ENCODE results near the gene KCNH2. TPM values are rescaled to one million over a fixed set of nuclear protein-coding genes. Genes with fewer than 3 reads are reported as not detected.

Gene KCNH2
- total and polyA plus RNA-seq, 4 donors: 0.18 to 74.6 (median 0.33) TPM; not detected in 1

DNA sequence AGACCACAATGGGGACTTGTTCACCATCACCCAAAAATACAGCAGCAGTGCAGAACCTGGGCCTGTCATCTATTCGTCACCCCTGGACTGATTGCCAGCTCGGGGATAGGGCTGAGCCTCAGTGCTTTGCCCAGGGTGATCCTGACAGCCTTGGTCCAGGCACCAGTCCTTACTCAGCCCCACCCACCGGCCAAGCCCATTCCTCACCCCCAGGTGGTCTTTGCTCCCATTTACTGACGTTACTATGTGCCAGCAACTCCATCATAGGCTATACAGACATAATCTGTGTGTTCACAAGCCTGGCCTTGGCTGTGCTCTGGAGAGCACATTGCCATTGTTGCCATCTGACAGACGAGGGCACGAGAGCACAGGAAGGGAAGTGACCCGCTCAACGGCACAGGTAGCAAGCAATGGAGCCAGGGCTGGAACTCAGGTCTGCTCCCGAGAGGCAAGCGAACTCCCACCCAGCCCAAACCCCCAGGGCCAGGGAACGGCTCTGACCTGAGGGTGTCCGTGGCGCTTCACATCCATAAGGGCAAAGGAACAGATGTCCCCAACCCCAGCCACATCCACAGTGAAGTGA is 39.3 kb upstream of the KCNH2 start:
- Histone ChIP-seq H3K4me1 (ENCODE audit: control insufficient read depth in 4 of 4, insufficient read depth in 4 of 4, low read length in 3 of 4) (peaks cover 6 to 25% (median 13%) of the 10 kb centered on the region in 4 donors), H3K27me3 (ENCODE audit: control insufficient read depth in 4 of 4, insufficient read depth in 4 of 4, low read length in 3 of 4) (peaks cover 0 to 2% (median 0%) of the 10 kb centered on the region in 4 donors)
- WGBS: 44% methylated on average over 13 of the region's 13 CpGs

More for the DNA sequence above, 39.3 kb upstream of the KCNH2 start:
- no peak overlapping the region for H3K9ac ChIP-seq (ENCODE audit: low read depth in 1 of 2, low read length in 2 of 2)
- H3K27ac ChIP-seq (ENCODE audit: low read depth in 1 of 2, low read length in 2 of 2): no peak overlapping the region
- no peak overlapping the region for H3K4me3 ChIP-seq (ENCODE audit: low read depth in 1 of 3, low read length in 3 of 3)
- H3K36me3 ChIP-seq (ENCODE audit: control insufficient read depth in 4 of 4, insufficient read depth in 3 of 4, low read depth in 1 of 4, low read length in 3 of 4): no peaks in the 10 kb centered on the region
- TF ChIP-seq RAD21 (IDR thresholded peaks at IDR 0.05) (no peak), EGR1 (IDR thresholded peaks at IDR 0.05; ENCODE audit: low read depth in 2 of 2) (no peak), FOXA1 (IDR thresholded peaks at IDR 0.05) (no peak), NR2F2 (IDR thresholded peaks at IDR 0.05) (no peak), HNF4A (conservative IDR thresholded peaks at IDR 0.05) (no peak), JUND (IDR thresholded peaks at IDR 0.05) (no peak), TAF1 (conservative IDR thresholded peaks at IDR 0.05) (no peak), SP1 (IDR thresholded peaks at IDR 0.05) (no peak), YY1 (IDR thresholded peaks at IDR 0.05) (no peak), GABPA (IDR thresholded peaks at IDR 0.05 in 1 of 2, conservative IDR thresholded peaks at IDR 0.05 in 1 of 2) (no peak), HNF4G (IDR thresholded peaks at IDR 0.05) (no peak), FOXA2 (IDR thresholded peaks at IDR 0.05) (no peak), RXRA (IDR thresholded peaks at IDR 0.05) (no peak)
- TF ChIP-seq, protein P1, sequence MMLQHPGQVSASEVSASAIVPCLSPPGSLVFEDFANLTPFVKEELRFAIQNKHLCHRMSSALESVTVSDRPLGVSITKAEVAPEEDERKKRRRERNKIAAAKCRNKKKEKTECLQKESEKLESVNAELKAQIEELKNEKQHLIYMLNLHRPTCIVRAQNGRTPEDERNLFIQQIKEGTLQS (IDR thresholded peaks at IDR 0.05): no peak
- TF ChIP-seq, protein P2, sequence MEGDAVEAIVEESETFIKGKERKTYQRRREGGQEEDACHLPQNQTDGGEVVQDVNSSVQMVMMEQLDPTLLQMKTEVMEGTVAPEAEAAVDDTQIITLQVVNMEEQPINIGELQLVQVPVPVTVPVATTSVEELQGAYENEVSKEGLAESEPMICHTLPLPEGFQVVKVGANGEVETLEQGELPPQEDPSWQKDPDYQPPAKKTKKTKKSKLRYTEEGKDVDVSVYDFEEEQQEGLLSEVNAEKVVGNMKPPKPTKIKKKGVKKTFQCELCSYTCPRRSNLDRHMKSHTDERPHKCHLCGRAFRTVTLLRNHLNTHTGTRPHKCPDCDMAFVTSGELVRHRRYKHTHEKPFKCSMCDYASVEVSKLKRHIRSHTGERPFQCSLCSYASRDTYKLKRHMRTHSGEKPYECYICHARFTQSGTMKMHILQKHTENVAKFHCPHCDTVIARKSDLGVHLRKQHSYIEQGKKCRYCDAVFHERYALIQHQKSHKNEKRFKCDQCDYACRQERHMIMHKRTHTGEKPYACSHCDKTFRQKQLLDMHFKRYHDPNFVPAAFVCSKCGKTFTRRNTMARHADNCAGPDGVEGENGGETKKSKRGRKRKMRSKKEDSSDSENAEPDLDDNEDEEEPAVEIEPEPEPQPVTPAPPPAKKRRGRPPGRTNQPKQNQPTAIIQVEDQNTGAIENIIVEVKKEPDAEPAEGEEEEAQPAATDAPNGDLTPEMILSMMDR (IDR thresholded peaks at IDR 0.05; ENCODE audit: low read depth, low read length, missing input control): no peak
- TF ChIP-seq, protein P3, sequence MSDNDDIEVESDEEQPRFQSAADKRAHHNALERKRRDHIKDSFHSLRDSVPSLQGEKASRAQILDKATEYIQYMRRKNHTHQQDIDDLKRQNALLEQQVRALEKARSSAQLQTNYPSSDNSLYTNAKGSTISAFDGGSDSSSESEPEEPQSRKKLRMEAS (IDR thresholded peaks at IDR 0.05): no peak
- TF ChIP-seq, protein P4, sequence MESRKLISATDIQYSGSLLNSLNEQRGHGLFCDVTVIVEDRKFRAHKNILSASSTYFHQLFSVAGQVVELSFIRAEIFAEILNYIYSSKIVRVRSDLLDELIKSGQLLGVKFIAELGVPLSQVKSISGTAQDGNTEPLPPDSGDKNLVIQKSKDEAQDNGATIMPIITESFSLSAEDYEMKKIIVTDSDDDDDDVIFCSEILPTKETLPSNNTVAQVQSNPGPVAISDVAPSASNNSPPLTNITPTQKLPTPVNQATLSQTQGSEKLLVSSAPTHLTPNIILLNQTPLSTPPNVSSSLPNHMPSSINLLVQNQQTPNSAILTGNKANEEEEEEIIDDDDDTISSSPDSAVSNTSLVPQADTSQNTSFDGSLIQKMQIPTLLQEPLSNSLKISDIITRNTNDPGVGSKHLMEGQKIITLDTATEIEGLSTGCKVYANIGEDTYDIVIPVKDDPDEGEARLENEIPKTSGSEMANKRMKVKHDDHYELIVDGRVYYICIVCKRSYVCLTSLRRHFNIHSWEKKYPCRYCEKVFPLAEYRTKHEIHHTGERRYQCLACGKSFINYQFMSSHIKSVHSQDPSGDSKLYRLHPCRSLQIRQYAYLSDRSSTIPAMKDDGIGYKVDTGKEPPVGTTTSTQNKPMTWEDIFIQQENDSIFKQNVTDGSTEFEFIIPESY (IDR thresholded peaks at IDR 0.05): no peak
- TF ChIP-seq, protein P5, sequence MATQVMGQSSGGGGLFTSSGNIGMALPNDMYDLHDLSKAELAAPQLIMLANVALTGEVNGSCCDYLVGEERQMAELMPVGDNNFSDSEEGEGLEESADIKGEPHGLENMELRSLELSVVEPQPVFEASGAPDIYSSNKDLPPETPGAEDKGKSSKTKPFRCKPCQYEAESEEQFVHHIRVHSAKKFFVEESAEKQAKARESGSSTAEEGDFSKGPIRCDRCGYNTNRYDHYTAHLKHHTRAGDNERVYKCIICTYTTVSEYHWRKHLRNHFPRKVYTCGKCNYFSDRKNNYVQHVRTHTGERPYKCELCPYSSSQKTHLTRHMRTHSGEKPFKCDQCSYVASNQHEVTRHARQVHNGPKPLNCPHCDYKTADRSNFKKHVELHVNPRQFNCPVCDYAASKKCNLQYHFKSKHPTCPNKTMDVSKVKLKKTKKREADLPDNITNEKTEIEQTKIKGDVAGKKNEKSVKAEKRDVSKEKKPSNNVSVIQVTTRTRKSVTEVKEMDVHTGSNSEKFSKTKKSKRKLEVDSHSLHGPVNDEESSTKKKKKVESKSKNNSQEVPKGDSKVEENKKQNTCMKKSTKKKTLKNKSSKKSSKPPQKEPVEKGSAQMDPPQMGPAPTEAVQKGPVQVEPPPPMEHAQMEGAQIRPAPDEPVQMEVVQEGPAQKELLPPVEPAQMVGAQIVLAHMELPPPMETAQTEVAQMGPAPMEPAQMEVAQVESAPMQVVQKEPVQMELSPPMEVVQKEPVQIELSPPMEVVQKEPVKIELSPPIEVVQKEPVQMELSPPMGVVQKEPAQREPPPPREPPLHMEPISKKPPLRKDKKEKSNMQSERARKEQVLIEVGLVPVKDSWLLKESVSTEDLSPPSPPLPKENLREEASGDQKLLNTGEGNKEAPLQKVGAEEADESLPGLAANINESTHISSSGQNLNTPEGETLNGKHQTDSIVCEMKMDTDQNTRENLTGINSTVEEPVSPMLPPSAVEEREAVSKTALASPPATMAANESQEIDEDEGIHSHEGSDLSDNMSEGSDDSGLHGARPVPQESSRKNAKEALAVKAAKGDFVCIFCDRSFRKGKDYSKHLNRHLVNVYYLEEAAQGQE (IDR thresholded peaks at IDR 0.05): no peak
- H3K9me3 ChIP-seq (ENCODE audit: control insufficient read depth in 4 of 4, low read length in 3 of 4): no peaks in the 10 kb centered on the region
- no peak for DNase-seq (ENCODE audit: low spot score)
